Fibroblast of skin of left biceps (primary cell): Measurements from ENCODE around the gene FAM241A.
A peak's percentile ranks its signal among the peaks of the same experiment; 100 is the strongest.
"Not testable (repeated sequence)": the region's sequence is repeated elsewhere in the genome, so short reads cannot be mapped to it uniquely, and the experiment has no call there.

ENCODE experiments used
- DNase-seq, 2 experiments: peaks; one replicate each; pipeline ENCODE4 v3.0.0-alpha.2; 2013; ENCODE audit warnings: low read depth in 2 of 2

FAM241A gene

DNA sequence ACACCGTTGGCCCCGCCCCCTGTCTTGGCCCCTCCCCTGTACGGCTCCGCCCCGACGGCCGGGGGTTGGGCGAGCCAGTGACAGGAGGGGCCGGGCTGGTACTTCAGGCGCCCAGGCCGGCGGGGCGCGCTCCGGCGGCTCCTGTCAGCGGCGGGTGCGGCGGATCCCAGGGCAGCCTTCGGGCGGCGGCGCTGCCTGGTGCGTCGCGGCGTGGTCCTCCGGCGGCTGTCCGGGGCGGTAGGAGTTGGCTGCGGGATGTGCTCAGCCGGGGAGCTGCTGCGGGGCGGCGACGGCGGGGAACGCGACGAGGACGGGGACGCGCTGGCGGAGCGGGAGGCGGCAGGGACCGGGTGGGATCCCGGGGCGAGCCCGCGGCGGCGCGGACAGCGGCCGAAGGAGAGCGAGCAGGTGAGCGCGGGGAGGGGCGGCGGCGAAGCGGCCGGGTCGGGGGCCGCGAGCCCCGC, at the start of gene FAM241A:
FAM241A (plus strand) TSS at position 129 of the 464 bp plus-strand sequence; CDS start at position 256, 127 bp downstream.
- DNase-seq = peak; percentile 48 to 49

- DNase-seq = no peak
Observed at GRCh38 chr4:112098841-112099530, 46.3 kb upstream of the FAM241A start.

DNA sequence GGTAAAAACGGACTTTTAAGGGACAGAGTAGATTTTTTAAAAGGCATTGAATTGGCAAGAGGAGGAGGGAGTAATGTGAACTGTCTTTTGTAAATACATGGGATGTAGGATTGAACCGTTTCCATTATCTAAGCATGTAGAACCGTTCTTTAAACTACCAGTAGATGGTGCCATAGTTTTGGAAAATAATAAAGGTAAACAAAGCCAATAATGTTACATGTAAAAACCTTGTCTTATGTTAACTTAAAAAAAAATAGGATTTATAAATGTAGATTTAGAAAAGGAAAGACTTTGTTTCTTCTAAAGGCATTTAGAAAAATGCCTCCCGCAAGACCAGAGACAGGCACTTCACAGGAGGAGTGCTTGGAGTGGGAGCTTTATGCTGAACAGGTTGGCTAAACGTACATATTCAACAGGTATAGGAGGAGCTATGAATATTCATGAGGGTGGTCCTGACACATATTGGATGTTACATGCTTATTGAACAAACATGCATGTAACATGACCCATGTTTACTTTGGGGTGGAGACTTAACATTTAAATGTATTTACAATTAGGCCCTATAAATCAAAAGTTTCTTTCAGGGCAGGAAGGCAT, 45.5 kb upstream of the FAM241A start:
- peak in 1 of 2 experiments; percentile 18 for DNase-seq

DNA sequence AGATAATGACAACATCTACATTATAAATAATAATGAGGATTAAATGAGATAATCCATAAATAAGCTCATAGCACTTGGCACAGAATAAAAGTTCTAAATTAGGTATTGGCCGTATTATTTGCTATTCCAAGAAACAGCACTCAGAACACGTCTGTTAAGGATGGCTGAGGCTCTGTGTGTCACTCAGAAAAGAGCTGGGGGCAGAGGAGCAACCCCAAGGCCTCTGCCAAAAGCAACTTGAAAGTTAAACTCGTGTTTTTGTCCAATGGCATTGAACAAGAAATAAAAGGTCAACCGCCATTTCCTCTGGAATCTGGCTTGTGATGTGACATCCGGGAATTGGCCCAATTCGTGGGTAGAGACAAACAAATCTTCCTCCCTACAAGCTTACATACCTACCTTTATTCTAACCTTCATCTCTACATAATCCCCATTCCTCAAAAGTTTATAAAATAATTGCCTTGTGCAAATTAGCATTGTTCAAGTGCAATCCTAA, 42.3 kb upstream of the FAM241A start:
- no peak for DNase-seq

DNA sequence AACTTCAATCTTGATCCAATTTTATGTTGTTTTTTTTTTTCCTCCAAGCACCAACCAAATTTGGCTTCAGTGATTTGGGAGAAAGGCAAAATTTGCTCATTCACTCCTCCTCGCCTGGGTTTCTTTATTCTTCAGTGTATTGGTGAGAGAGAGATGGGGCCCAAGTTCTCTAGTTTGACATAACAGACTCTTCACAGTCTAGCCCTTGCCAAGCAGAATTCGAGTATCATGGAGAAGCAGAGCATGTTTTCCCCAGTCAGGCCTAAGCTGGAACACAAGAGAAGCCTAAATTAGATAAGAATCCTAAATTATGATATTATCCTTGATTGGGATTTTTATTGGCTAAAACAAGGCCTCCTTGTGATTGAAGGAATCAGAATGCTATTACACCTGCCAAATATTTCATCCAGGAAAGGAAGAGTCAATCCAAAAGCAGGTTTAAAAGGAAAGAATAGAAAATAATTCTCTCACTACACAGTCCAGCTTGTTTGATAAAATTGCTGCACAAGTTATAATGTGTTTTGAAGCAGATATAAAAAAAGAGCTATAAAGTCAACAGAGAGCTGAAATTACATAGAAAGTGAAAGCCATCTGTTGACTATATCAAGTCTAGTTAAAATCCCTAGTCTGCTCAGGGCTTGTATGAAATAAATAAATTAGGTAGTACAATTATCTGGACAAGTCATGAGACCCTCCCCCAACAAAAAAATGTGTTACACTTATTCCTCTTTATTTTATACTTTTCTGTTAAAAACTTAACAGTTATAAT, 39.9 kb upstream of the FAM241A start:
- no peak for DNase-seq

DNA sequence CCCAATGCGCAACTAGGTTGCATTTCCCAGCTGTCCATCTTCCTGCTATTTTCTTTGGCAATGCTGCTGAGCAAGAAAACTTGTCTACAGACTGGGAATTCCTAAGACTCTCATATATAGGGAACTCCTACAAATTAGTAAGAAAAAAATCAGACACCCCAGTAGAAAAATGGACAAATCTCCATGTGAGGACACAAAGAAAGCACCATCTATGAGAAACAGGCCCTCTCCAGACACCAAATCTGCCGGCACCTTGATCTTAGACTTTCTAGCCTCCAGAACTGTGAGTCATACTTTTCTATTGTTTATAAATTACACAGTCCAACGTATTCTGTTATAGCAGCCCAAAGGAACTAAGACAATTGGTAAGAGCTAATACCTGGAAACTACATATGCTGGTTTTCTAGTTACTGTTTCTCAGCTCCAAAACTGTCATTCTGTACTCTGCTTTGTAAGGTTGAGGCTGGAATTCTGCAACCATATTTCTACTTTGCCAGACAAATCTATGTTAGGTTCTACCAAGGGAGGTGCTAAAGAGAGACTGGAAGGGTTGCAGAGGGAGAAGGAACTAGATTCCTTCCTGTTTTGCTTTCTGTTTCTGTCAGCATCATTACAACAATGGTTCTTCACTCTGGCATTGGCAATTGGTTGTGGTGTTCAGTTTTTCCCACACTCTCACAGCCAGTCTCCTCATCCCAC, 35.7 kb upstream of the FAM241A start:
- no peak for DNase-seq

GRCh38 chr4:112110059-112110425, 35.2 kb upstream of the FAM241A start:
- DNase-seq = no peak

DNA sequence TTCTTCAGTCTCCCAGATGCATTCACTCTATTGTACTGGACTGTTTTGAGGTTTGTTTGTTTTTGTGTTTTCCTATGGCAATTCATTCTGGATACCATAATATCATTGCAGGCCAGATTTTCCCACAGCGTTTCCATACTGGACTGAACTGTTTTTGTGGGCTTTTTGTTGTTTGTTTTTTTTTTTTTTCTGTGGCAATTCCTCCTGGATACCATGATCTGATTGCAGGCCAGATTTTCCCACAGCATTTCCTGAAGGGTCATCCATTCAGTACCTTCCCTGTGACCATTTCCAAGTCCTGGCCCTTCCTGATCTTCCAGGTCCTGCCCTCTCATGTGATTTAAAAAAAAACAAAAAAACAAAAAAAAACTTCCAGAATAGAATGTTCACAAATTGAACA, 33.9 kb upstream of the FAM241A start:
- DNase-seq = no peak

- DNase-seq = not testable (repeated sequence)
Observed at GRCh38 chr4:112112095-112112494, 33.2 kb upstream of the FAM241A start.

GRCh38 chr4:112112590-112113170, 32.6 kb upstream of the FAM241A start:
- no peak for DNase-seq

- no peak for DNase-seq
Observed at GRCh38 chr4:112113864-112114263, 31.4 kb upstream of the FAM241A start.

DNA sequence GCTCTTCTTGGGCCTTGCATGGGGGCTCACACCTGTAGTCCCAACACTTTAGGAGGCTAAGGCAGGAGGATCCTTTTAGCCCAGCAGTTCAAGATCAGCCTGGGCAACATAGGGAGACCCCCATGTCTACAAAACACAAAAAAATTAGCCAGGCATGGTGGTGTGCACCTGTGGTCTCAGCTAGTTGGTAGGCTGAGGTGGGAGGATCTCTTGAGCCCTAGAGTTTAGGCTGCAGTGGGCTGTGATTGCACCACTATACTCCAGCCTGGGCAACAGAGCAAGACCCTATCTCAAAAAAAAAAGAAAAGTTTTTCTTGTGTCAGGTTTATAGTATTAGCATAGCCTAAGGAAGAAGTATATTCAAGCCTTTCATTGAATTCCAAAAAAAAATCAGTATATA, 30.8 kb upstream of the FAM241A start:
- no peak for DNase-seq

DNA sequence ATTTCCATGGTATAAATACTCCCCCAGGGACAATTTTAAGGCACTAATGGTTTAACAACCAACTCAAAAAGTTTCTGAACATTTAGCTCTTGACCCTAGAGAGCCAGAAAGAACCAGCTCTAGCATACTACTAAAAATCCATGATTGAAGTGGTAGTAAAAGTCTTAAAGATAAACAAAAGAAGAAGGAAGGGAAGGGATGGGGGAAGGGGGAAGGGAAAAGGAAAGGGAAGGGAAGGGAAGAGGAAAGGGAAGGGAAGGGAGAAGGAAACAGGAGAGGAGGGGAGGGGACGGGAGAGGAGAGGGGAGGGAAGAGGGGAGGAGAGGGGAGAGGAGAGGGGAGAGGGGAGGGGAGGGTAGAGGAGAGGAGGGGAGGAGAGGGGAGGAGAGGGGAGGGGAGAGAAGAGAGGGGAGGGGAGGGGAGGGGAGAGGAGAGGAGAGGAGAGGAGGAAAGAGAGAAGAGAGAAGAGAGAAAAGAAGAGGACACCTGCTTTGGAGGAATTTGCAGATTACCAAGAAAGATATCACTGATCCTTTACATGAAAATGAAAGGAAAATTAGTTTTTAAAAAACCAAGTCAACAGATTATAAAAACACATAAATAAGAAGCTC, 26.4 kb upstream of the FAM241A start:
- no peak for DNase-seq

GRCh38 chr4:112119353-112119783, 25.9 kb upstream of the FAM241A start:
- DNase-seq = no peak

- DNase-seq = no peak
Observed at GRCh38 chr4:112120021-112120420, 25.2 kb upstream of the FAM241A start.

GRCh38 chr4:112125416-112125815, 19.8 kb upstream of the FAM241A start:
- no peak for DNase-seq

- DNase-seq = no peak
Observed at GRCh38 chr4:112127048-112127637, 18.1 kb upstream of the FAM241A start.

DNA sequence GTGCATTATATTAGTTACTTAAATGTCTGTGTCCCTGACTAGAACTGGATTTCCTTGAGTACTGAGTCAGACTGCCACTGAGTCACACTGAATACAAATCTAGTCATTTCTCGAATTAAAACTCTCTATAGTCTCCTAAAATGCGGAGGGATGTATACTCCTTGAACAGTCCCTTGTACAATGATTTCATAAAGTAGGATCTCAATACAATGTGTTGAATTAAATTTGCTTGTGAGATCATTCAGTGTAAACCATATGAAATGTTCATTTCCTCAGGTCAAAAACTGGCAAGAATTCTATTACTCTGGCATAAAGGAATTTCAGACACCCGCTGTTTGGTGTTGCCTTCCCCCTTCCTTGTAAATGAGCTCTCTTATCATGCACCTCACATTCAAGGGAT, 17.5 kb upstream of the FAM241A start:
- DNase-seq = no peak

GRCh38 chr4:112128452-112128851, 16.8 kb upstream of the FAM241A start:
- DNase-seq = no peak

DNA sequence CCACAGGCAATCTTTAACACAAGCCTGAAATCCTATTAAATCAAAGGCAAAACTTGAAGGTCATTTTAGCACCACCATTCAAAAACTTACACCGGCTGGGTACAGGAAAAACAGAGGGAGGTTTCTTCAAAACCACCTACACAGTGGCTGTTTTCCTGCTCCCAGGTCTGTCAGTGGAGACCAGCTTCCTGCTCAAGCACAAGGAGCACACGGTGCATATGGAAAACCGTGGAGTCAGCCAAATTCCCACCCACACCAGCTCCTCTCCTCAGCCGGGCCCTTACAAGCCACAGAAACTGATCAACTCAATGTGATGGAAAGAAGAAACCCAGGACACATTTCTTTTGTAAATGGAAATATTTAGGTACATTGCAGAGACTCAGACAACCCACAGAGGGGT, 14.3 kb upstream of the FAM241A start:
- DNase-seq = no peak

- DNase-seq = no peak
Observed at GRCh38 chr4:112136551-112136950, 8.7 kb upstream of the FAM241A start.
